Measurements from ENCODE around the gene OR52D1. TPM values are rescaled to one million over a fixed set of nuclear protein-coding genes. Genes with fewer than 3 reads are reported as not detected.

OR52D1 gene
- polyA plus RNA-seq, 1 experiment, result not detected

- TF ChIP-seq CTCF (IDR thresholded peaks at IDR 0.05; ENCODE audit: insufficient read depth, low read depth, low read length), result no peak
- CTCF ChIA-PET, result interaction anchor here (2.6 kb wide), 1 partner anchor 10 kb away, joined by 12 read pairs; no protein-coding TSS in a partner anchor
- H3K4me3 ChIP-seq (ENCODE audit: low read depth, low read length), result no peak overlapping the region
- POLR2A ChIA-PET, result no interaction called here
- DNase-seq (ENCODE audit: low read depth), result no peak
- H3K27me3 ChIP-seq (ENCODE audit: control insufficient read depth, insufficient read depth, low read length), result no peaks in the 10 kb centered on the region; the same call in none of the 2 replicates
- no peaks in the 10 kb centered on the region for H3K36me3 ChIP-seq (ENCODE audit: control insufficient read depth, insufficient read depth, low read length)
Observed at GRCh38 chr11:5486421-5486820, 2.1 kb upstream of the OR52D1 start.

- no peak overlapping the region for H3K4me3 ChIP-seq (ENCODE audit: low read depth, low read length)
Observed at GRCh38 chr11:5488798-5489399, 414 bp downstream of the OR52D1 start.

GRCh38 chr11:5489576-5490357 lies 1.3 kb downstream of the OR52D1 start:
- Histone ChIP-seq H3K27me3 (ENCODE audit: control insufficient read depth, insufficient read depth, low read length) (no peaks in the 10 kb centered on the region; the same call in none of the 2 replicates), H3K4me3 (ENCODE audit: low read depth, low read length) (no peak overlapping the region), H3K36me3 (ENCODE audit: control insufficient read depth, insufficient read depth, low read length) (no peaks in the 10 kb centered on the region)
- no peak for DNase-seq (ENCODE audit: low read depth)
- TF ChIP-seq CTCF (IDR thresholded peaks at IDR 0.05; ENCODE audit: insufficient read depth, low read depth, low read length), result no peak
- ChIA-PET CTCF (no interaction called here), POLR2A (no interaction called here)

More at GRCh38 chr11:5488798-5489399, 414 bp downstream of the OR52D1 start:
- POLR2A ChIA-PET, result no interaction called here
- Histone ChIP-seq H3K27me3 (ENCODE audit: control insufficient read depth, insufficient read depth, low read length) (no peaks in the 10 kb centered on the region; the same call in none of the 2 replicates), H3K36me3 (ENCODE audit: control insufficient read depth, insufficient read depth, low read length) (no peaks in the 10 kb centered on the region)
- CTCF ChIA-PET, result no interaction called here
- no peak for DNase-seq (ENCODE audit: low read depth)
- TF ChIP-seq CTCF (IDR thresholded peaks at IDR 0.05; ENCODE audit: insufficient read depth, low read depth, low read length), result no peak

- TF ChIP-seq CTCF (IDR thresholded peaks at IDR 0.05; ENCODE audit: insufficient read depth, low read depth, low read length), result no peak
- Histone ChIP-seq H3K36me3 (ENCODE audit: control insufficient read depth, insufficient read depth, low read length) (no peaks in the 10 kb centered on the region), H3K4me3 (ENCODE audit: low read depth, low read length) (no peak overlapping the region), H3K27me3 (ENCODE audit: control insufficient read depth, insufficient read depth, low read length) (no peaks in the 10 kb centered on the region)
- CTCF ChIA-PET, result interaction anchor here (2.0 kb wide), 1 partner anchor 24 kb away, joined by 4 read pairs; no protein-coding TSS in a partner anchor
- no peak for DNase-seq (ENCODE audit: low read depth)
- POLR2A ChIA-PET, result no interaction called here
Observed at GRCh38 chr11:5499671-5500070, 11.2 kb downstream of the OR52D1 start.

GRCh38 chr11:5500393-5500801 lies 11.9 kb downstream of the OR52D1 start:
- no peak for TF ChIP-seq CTCF (IDR thresholded peaks at IDR 0.05; ENCODE audit: insufficient read depth, low read depth, low read length)
- DNase-seq (ENCODE audit: low read depth), result no peak
- no peak overlapping the region for H3K4me3 ChIP-seq (ENCODE audit: low read depth, low read length)
- ChIA-PET CTCF (interaction anchor here (2.0 kb wide), 1 partner anchor 25 kb away, joined by 4 read pairs; no protein-coding TSS in a partner anchor), POLR2A (no interaction called here)
- H3K36me3 ChIP-seq (ENCODE audit: control insufficient read depth, insufficient read depth, low read length), result no peaks in the 10 kb centered on the region
- H3K27me3 ChIP-seq (ENCODE audit: control insufficient read depth, insufficient read depth, low read length), result no peaks in the 10 kb centered on the region

All from BJ (cell line).